SH-SY5Y (cell line): ENCODE measurements around the gene UGT2A1.

ENCODE experiments used
- GATA2 ChIP-seq: IDR thresholded peaks from 2 replicates; pipeline ENCODE4 v1.6.1; 2011; ENCODE audit warnings: mild to moderate bottlenecking, low read depth, low read length
- GATA3 ChIP-seq: IDR thresholded peaks from 2 replicates; pipeline ENCODE4 v1.6.1; 2011; ENCODE audit warnings: low read depth, mild to moderate bottlenecking, low read length, moderate library complexity

GRCh38 chr4:69617083-69617694, 35.9 kb downstream of the UGT2A1 start:
- TF ChIP-seq GATA3 (no peak), GATA2 (no peak)
